H1 (cell line): ENCODE data around the gene HTRA2. TPM values are rescaled to one million over a fixed set of nuclear protein-coding genes. Genes with fewer than 3 reads are reported as not detected.
A peak's percentile ranks its signal among the peaks of the same experiment; 100 is the strongest.

Experiments
- CTCF ChIA-PET: fragments of 300-600 bp; sonication (Branson Sonifier 250); formaldehyde crosslinking; loops from one replicate; lab custom pipeline; 2021; ENCODE audit not compliant: partially characterized antibody; lab: Charles Lee
- POLR2A ChIA-PET: fragments of 300-600 bp; sonication (Branson Sonifier 250); formaldehyde crosslinking; loops from one replicate; lab custom pipeline; 2021; ENCODE audit warnings: inconsistent platforms; ENCODE audit not compliant: partially characterized antibody; lab: Charles Lee
- DNase-seq, 2 experiments: peaks; one replicate each; pipeline versions ENCODE4 v3.0.0 to v3.0.0-alpha.2; 2010 to 2022; ENCODE audit warnings: low spot score in 2 of 2, low read depth in 1 of 2, mixed read lengths in 1 of 2
- FAIRE-seq: peaks from 2 replicates; lab custom pipeline; 2011; peaks lifted over from hg19 to GRCh38; lab: Jason Lieb, UNC
- H2AFZ ChIP-seq: 2 replicates; pipeline ENCODE4 v1.8.1; 2012; ENCODE audit warnings: low read length, inconsistent platforms
- H2AK5ac ChIP-seq: 2 replicates; pipeline ENCODE4 v1.6.1; 2013; ENCODE audit warnings: low read depth, low read length
- H2BK120ac ChIP-seq: replicated peaks from 2 replicates; pipeline ENCODE3; 2013; ENCODE audit warnings: low read depth, low read length, inconsistent platforms
- H2BK12ac ChIP-seq: 2 replicates; pipeline ENCODE4 v1.6.1; 2013; ENCODE audit warnings: low read depth, low read length
- H2BK15ac ChIP-seq: 2 replicates; pipeline ENCODE4 v1.6.1; 2013; ENCODE audit warnings: low read length
- H2BK20ac ChIP-seq: 2 replicates; pipeline ENCODE4 v1.6.1; 2013; ENCODE audit warnings: low read length
- H2BK5ac ChIP-seq: 2 replicates; pipeline ENCODE4 v1.6.1; 2013; ENCODE audit warnings: low read depth, low read length
- H3K14ac ChIP-seq: 2 replicates; pipeline ENCODE4 v1.6.1; 2013; ENCODE audit warnings: inconsistent platforms; ENCODE audit not compliant: insufficient read length
- H3K18ac ChIP-seq: 2 replicates; pipeline ENCODE4 v1.6.1; 2013; ENCODE audit warnings: low read length; ENCODE audit errors: extremely low read depth
- H3K23ac ChIP-seq: 2 replicates; pipeline ENCODE4 v1.6.1; 2013; ENCODE audit warnings: inconsistent platforms; ENCODE audit not compliant: insufficient read length
- H3K23me2 ChIP-seq: 2 replicates; pipeline ENCODE4 v1.6.1; 2013; ENCODE audit warnings: low read depth, low read length
- H3K27ac ChIP-seq: 2 replicates; pipeline ENCODE4 v1.6.1; 2011; ENCODE audit warnings: low read depth, low read length, inconsistent platforms
- H3K27me3 ChIP-seq, 4 experiments: replicated peaks in 1 of 4; 1 replicate in 1 of 4; 2 replicates in 3 of 4; pipeline versions ENCODE4 v1.6.1 to v1.8.1; 2011 to 2013; ENCODE audit warnings: low read length in 3 of 4, mild to moderate bottlenecking in 3 of 4, inconsistent platforms in 2 of 4, mixed read lengths in 2 of 4, moderate library complexity in 1 of 4; ENCODE audit not compliant: control insufficient read depth in 3 of 4, insufficient read depth in 3 of 4; ENCODE audit errors: extremely low read depth in 1 of 4
- H3K36me3 ChIP-seq, 4 experiments: 2 replicates each; pipeline versions ENCODE4 v1.6.1 to v1.8.1; 2011 to 2013; ENCODE audit warnings: mild to moderate bottlenecking in 4 of 4, low read length in 3 of 4, moderate library complexity in 2 of 4, control low read depth in 1 of 4, inconsistent platforms in 1 of 4; ENCODE audit not compliant: insufficient read depth in 4 of 4, control insufficient read depth in 2 of 4
- H3K4ac ChIP-seq: replicated peaks from 2 replicates; pipeline ENCODE3; 2013; ENCODE audit warnings: low read length, low read depth, mixed read lengths, inconsistent platforms; ENCODE audit not compliant: insufficient read length
- H3K4me1 ChIP-seq, 4 experiments: replicated peaks in 1 of 4; 1 replicate in 1 of 4; 2 replicates in 3 of 4; pipeline versions ENCODE4 v1.6.1 to v1.8.1; 2011 to 2013; ENCODE audit warnings: low read length in 3 of 4, inconsistent platforms in 2 of 4, mixed read lengths in 1 of 4; ENCODE audit not compliant: insufficient read depth in 4 of 4, control insufficient read depth in 3 of 4
- H3K4me2 ChIP-seq, 2 experiments: 2 replicates each; pipeline versions ENCODE4 v1.6.1 to v1.8.1; 2011 to 2013; ENCODE audit warnings: low read depth in 2 of 2, low read length in 2 of 2, control low read depth in 1 of 2, inconsistent platforms in 1 of 2, mild to moderate bottlenecking in 1 of 2; ENCODE audit not compliant: insufficient read depth in 1 of 2
- H3K4me3 ChIP-seq, 4 experiments: fragments of 200-600, 300-600 bp in 1 of 4; sonication (generic), shearing (Covaris generic), sonication (Bioruptor Twin) in 1 of 4; 2 replicates each; pipeline versions ENCODE4 v1.5.1 to v1.8.1; 2011 to 2016; ENCODE audit warnings: low read length in 4 of 4, low read depth in 3 of 4, control low read depth in 2 of 4, inconsistent platforms in 2 of 4, mild to moderate bottlenecking in 2 of 4, mixed read lengths in 1 of 4, moderate library complexity in 1 of 4; ENCODE audit not compliant: insufficient read depth in 2 of 4; ENCODE audit errors: extremely low read depth in 1 of 4
- H3K56ac ChIP-seq: replicated peaks from 2 replicates; pipeline ENCODE3; 2013; ENCODE audit warnings: low read depth, mild to moderate bottlenecking, mixed read lengths, low read length, inconsistent platforms; ENCODE audit not compliant: insufficient read length
- H3K79me1 ChIP-seq: 2 replicates; pipeline ENCODE4 v1.6.1; 2013; ENCODE audit warnings: low read depth, low read length, control low read depth
- H3K79me2 ChIP-seq, 2 experiments: 2 replicates each; pipeline versions ENCODE4 v1.6.1 to v1.8.1; 2012 to 2013; ENCODE audit warnings: low read length in 2 of 2, mild to moderate bottlenecking in 2 of 2, inconsistent platforms in 1 of 2; ENCODE audit not compliant: insufficient read depth in 2 of 2, control insufficient read depth in 1 of 2
- H3K9ac ChIP-seq, 4 experiments: replicated peaks in 1 of 4; 1 replicate in 1 of 4; 2 replicates in 3 of 4; pipeline versions ENCODE4 v1.6.1 to v1.8.1; 2011 to 2013; ENCODE audit warnings: low read depth in 3 of 4, low read length in 3 of 4, control low read depth in 2 of 4, mild to moderate bottlenecking in 2 of 4, moderate library complexity in 2 of 4, inconsistent platforms in 1 of 4; ENCODE audit errors: extremely low read depth in 1 of 4
- H3K9me3 ChIP-seq, 2 experiments: 2 replicates each; pipeline versions ENCODE4 v1.6.1 to v1.8.1; 2012 to 2013; ENCODE audit warnings: mild to moderate bottlenecking in 2 of 2, moderate library complexity in 2 of 2, control low read depth in 1 of 2, inconsistent platforms in 1 of 2, low read depth in 1 of 2, low read length in 1 of 2, mixed read lengths in 1 of 2; ENCODE audit not compliant: insufficient read depth in 2 of 2
- H4K20me1 ChIP-seq, 2 experiments: replicated peaks in 1 of 2; 2 replicates each; pipeline versions ENCODE3 to v1.8.1; 2011 to 2013; ENCODE audit warnings: inconsistent platforms in 2 of 2, low read length in 2 of 2, mild to moderate bottlenecking in 1 of 2; ENCODE audit not compliant: insufficient read depth in 2 of 2, control insufficient read depth in 1 of 2
- H4K5ac ChIP-seq: 2 replicates; pipeline ENCODE4 v1.6.1; 2013; ENCODE audit warnings: low read length, low read depth, mixed read lengths, inconsistent platforms; ENCODE audit not compliant: insufficient read length
- H4K8ac ChIP-seq: 2 replicates; pipeline ENCODE4 v1.8.0; 2013; ENCODE audit warnings: mild to moderate bottlenecking, moderate library complexity, low read length, inconsistent platforms; ENCODE audit not compliant: insufficient read depth; ENCODE audit errors: extremely low read depth
- H4K91ac ChIP-seq: replicated peaks from 2 replicates; pipeline ENCODE3; 2013; ENCODE audit warnings: low read length, mixed read lengths, inconsistent platforms; ENCODE audit not compliant: insufficient read length
- BCL11A ChIP-seq, 2 experiments: IDR thresholded peaks; one replicate each; pipeline ENCODE4 v1.6.1; 2011; ENCODE audit warnings: low read depth in 2 of 2, low read length in 2 of 2, mild to moderate bottlenecking in 2 of 2
- CHD2 ChIP-seq: IDR thresholded peaks from 2 replicates; pipeline ENCODE4 v1.6.1; 2012; ENCODE audit warnings: low read length, improper control_type of control experiment
- CREB1 ChIP-seq: IDR thresholded peaks from 2 replicates; pipeline ENCODE4 v1.6.1; 2012; ENCODE audit warnings: inconsistent platforms
- CTBP2 ChIP-seq: IDR thresholded peaks from 2 replicates; pipeline ENCODE4 v1.7.0; 2011; ENCODE audit warnings: borderline replicate concordance, mild to moderate bottlenecking, moderate library complexity, mixed read lengths, low read length; ENCODE audit not compliant: insufficient read depth, insufficient read length
- EZH2 ChIP-seq: fragments of 200-600 bp; sonication (generic); IDR thresholded peaks from 2 replicates; pipeline ENCODE4 v1.7.1; 2012; ENCODE audit warnings: low read depth, mild to moderate bottlenecking, moderate library complexity, low read length, inconsistent platforms; ENCODE audit not compliant: severe bottlenecking
- NANOG ChIP-seq: IDR thresholded peaks from 2 replicates; pipeline ENCODE4 v1.6.1; 2011; ENCODE audit warnings: low read length, low read depth, mild to moderate bottlenecking, inconsistent platforms; ENCODE audit not compliant: insufficient read depth, poor library complexity, severe bottlenecking
- POU5F1 ChIP-seq: IDR thresholded peaks from 2 replicates; pipeline ENCODE4 v1.6.1; 2011; ENCODE audit warnings: low read depth, mild to moderate bottlenecking, low read length, moderate library complexity
- TCF12 ChIP-seq: IDR thresholded peaks from 2 replicates; pipeline ENCODE4 v1.6.1; 2011; ENCODE audit warnings: low read depth, mild to moderate bottlenecking, low read length
- WGBS, 2 experiments: shearing (Covaris generic) in 1 of 2; methylation state at CpG; one replicate each; pipeline versions ENCODE4 v1.1.6 to v1.1.7; 2013 to 2015; ENCODE audit warnings: low lambda C conversion rate in 2 of 2, mixed read lengths in 2 of 2, inconsistent platforms in 1 of 2, low coverage in 1 of 2, missing lambda C conversion rate in 1 of 2; ENCODE audit not compliant: insufficient replicate concordance in 2 of 2, insufficient coverage in 1 of 2, insufficient read length in 1 of 2; ENCODE audit errors: extremely low coverage in 1 of 2, missing lambda C conversion rate in 1 of 2; 5-methylcytosine and 5-hydroxymethylcytosine counted together
- polyA plus RNA-seq, 7 experiments: library from polyadenylated mRNA; depleted of rRNA in 3 of 7; stranded (reverse) in 5 of 7; unstranded in 2 of 7; fragments of >200 nt in 5 of 7; fragments of 200-250 nt in 2 of 7; gene quantifications; 1 replicate in 5 of 7; 2 replicates in 1 of 7; 4 replicates in 1 of 7; pipeline versions ENCODE4 v1.2.1 to v1.2.3, GENCODE V29; 2011 to 2013; ENCODE audit warnings: missing spikeins in 2 of 7, mixed read lengths in 2 of 7
- total RNA-seq: library from RNA; stranded (reverse); fragmentation: NEBNext Ultra II Directional; extraction: Animal tissue kit (Norgen Biotek cat#: 25700); gene quantifications from 2 replicates; pipeline ENCODE4 v1.2.1, GENCODE V29; 2021
- TF ChIP-seq, protein P1 (sequence below): IDR thresholded peaks from 2 replicates; pipeline ENCODE4 v1.6.1; 2012; ENCODE audit warnings: low read length, inconsistent platforms

HTRA2 gene
- total and polyA plus RNA-seq, 2 of the 8 experiments (the other 6 are each of a cell fraction or from before 2014, with no cell fraction given) = 21.6 to 37.6 TPM

DNA sequence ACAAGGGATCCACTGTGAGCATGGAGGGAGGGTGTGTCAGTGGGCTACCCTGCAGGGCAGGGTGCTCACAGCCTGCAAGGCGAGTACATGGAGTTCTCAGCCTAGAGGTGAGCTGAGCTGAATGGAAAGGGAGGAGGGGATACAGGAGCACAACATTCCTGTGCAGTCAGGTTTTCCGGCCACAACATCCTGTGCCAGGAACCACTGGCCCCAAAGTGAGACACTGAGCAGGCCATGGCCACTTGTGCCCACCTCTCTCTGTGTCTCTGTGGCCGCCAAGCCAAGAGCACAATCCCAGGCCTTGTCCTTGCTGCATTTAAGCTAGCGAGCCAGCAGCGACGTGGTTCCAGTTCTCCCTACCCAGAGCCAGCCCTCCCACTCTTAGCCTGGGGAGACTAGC, 30.9 kb downstream of the HTRA2 start:
- Histone ChIP-seq H3K36me3 (no peaks in the 10 kb centered on the region; a peak in 1 of 8 replicates), H4K20me1 (peaks cover 0 to 4% of the 10 kb centered on the region in 2 experiments), H3K4ac (no peak overlapping the region), H2BK20ac (0 out of 2 replicates have a peak overlapping the region, but pooled peaks have one; percentile 32), H2BK12ac (0 out of 2 replicates have a peak overlapping the region, but pooled peaks have one; percentile 23), H3K9me3 (no peaks in the 10 kb centered on the region), H2BK120ac (no peak overlapping the region), H3K27me3 (peaks cover 0 to 21% (median 16%) of the 10 kb centered on the region in 4 experiments; a peak in 6 of 7 replicates), H3K4me2 (peak overlapping the region; percentile 8 to 15; a peak in 2 of 4 replicates), H3K4me3 (no peak overlapping the region), H2BK5ac (no peak overlapping the region), H3K23ac (no peak overlapping the region), H2AFZ (no peak overlapping the region), H2BK15ac (peak overlapping the region; percentile 72; the same call in 1 of the 2 replicates), H3K23me2 (no peaks in the 10 kb centered on the region), H3K18ac (peak overlapping the region; percentile 71; the same call in 1 of the 2 replicates), H3K27ac (no peak overlapping the region), H3K56ac (no peak overlapping the region), H3K79me2 (no peaks in the 10 kb centered on the region), H2AK5ac (peak overlapping the region; percentile 86; the same call in 1 of the 2 replicates), H3K4me1 (peaks cover 0 to 6% (median 4%) of the 10 kb centered on the region in 4 experiments; a peak in 6 of 7 replicates), H4K5ac (no peak overlapping the region), H3K79me1 (no peaks in the 10 kb centered on the region), H3K14ac (no peak overlapping the region), H3K9ac (no peak overlapping the region), H4K91ac (no peak overlapping the region), H4K8ac (no peak overlapping the region)
- FAIRE-seq (no peak), DNase-seq (no peak)
- POLR2A ChIA-PET = interaction anchor here (1.0 to 1.5 kb wide), 2 partner anchors 17 to 120 kb away, joined by 3 read pairs; no protein-coding TSS in a partner anchor
- TF ChIP-seq CREB1 (no peak), BCL11A (IDR thresholded peaks at IDR 0.05; ENCODE audit: low read depth in 2 of 2, low read length in 2 of 2) (no peak), TCF12 (no peak), CHD2 (no peak), NANOG (no peak), EZH2 (no peak), CTBP2 (no peak), POU5F1 (no peak)
- TF ChIP-seq, protein P1, sequence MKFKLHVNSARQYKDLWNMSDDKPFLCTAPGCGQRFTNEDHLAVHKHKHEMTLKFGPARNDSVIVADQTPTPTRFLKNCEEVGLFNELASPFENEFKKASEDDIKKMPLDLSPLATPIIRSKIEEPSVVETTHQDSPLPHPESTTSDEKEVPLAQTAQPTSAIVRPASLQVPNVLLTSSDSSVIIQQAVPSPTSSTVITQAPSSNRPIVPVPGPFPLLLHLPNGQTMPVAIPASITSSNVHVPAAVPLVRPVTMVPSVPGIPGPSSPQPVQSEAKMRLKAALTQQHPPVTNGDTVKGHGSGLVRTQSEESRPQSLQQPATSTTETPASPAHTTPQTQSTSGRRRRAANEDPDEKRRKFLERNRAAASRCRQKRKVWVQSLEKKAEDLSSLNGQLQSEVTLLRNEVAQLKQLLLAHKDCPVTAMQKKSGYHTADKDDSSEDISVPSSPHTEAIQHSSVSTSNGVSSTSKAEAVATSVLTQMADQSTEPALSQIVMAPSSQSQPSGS = no peak
- CTCF ChIA-PET = interaction anchor here (0.6 to 7.5 kb wide), 5 partner anchors 11 to 732 kb away, joined by 3 to 56 read pairs (median 7); partner anchors contain the start of gene STAMBP
- 72% methylated on average over 6 of the region's 6 CpGs; no CpG with 5 or more reads in 1 of the 2 experiments for WGBS, 2 experiments
